HG02763 (cell line): Measurements from ENCODE around the gene PLD3.

Source experiments
- ATAC-seq: cut with Tn5 transposase; IDR thresholded peaks from one replicate; pipeline ENCODE4 v1.9.1; 2021; ENCODE audit warnings: mild to moderate bottlenecking, moderate library complexity; ENCODE audit not compliant: unreplicated experiment

PLD3 gene

DNA sequence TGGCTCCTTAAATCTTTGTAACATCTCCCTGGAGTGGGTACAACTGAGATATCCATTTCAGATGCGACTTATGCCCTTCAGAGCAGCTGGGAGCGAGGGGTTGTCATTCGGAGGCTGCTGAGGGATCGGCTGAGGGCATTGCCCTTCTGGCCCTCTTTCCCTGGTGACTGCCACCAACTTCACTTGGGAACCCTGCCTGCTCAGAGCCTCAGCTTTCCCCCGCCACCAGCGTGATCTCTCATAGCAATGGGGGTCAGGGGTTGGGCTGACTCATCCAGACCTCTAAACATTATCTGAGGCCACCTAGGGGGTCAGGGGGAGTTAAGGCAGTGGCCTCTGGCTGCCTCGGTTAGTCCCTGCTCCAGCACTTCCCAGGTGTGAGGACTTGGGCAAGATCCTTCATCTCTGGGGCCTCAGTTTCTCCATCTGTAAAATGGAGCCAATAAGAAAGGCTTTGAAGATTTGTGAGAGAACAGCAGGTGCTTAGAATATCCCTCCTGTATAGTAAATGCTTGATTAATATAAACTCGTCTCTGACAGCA, 63.5 kb downstream of the PLD3 start:
- ATAC-seq = no peak

DNA sequence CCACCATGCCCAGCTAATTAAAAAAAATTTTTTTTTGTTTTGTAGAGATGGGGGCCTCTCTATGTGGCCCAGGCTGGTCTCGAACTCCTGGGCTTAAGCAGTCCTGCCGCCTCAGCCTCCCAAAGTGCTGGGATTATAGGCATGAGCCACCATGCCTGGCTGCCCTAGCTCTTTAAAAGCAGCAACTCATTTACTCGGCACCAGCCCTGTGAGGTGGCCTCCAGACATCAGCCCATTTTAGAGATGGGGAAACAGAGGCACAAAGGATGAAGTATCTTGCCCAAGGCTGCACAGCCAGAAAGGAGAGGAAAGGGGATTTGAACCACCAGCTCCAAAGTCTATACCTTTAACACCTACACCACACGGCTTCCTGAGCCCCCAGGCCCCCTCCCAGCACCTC, 64.4 kb downstream of the PLD3 start:
- no peak for ATAC-seq

DNA sequence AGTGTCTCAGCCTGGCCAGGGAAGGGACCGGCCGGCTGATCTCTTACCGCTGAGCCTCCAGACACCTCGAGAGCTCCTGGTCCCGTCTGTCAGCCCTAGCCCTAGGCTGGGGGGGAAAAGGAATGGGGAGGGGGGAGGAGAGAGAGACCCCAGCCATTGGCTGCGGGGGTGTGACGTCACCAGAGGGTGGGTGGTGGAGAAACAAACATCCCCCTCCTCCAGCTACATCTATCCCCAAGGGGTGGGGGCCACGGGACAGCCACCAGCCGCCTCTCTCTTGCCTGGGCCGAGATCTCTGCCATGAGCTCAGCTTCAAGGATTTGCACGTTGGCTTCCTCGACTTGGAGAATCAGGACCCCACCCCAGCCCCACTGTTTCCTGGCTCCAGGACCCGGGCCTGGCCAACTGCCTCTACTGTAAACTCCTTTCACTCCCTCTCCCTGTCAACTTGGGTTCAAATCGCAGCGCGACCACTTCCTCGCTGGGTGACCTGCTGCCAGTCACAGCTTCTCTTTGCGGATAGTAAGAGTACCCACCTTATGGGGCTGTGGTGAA, 64.9 kb downstream of the PLD3 start, which contains the start of gene PRX:
Gene PRX, minus strand, starts transcription at position 88 of the 555 bp plus-strand sequence. CDS start 5,446 bp downstream, outside the sequence.
- no peak for ATAC-seq

DNA sequence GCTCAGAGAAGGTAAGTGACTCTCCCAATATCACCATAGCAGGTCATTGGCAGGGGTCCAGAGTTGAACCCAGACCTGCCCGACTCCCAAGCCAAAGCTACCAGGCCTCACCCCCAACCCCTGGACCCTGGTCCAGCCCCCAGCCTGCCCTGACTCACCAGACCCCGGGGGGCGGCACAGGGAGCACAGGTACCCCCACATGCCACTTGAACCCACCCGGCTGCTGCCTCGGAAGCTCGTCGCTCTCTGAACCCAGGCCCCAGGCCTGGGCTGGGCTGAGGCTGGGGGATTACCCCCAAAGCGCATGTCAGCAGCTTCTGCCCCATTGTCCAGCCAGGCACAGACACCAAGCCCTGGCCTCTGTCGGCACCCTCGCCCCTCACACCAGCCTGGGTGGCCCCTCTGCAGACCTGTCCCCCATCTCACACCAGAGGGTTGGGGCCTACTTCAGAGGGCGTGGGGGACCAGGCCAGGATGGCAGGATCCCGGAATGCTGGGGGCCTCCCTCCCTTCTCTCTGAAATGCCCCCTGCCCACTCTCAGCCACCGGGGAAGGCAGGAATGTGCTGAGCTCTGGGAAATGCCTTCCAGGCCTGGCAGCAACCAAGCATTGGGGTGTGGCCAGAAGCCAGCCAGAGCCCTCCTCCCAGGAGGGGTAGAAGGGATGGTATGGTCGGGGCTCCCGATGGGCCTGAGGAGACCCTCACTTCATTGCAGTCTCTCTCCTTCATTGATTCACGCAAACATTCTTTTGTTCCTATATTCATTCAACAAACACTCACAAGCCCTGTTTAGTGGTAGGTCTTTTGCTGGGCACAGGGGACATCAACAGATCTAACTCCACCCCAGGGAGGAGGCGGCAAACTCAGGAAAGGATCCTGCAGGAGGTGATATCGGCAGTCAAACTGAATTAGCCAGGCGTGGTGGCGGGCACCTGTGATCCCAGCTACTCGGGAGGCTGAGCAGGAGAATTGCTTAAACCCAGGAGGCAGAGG, 66.3 kb downstream of the PLD3 start:
- no peak for ATAC-seq

DNA sequence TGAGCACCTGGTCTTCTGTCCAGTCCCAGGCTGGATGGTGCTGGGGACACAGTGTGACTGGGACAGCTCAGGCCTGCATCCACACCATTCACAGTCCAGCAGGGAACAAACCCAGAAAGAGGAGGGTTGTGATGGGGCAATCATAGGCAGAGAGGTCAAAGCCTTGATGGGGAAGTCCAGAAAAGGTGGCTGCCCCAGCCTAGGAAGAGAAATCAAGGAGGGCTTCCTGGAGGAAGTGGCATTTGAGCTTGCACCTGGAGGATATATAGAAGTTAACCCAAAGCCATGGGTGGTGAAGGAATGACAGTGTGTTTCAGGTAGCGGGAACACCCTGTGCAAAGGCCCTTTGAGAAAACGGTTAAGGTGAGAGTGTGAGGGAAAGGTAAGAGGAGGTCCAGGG, 67.3 kb downstream of the PLD3 start:
- no peak for ATAC-seq

DNA sequence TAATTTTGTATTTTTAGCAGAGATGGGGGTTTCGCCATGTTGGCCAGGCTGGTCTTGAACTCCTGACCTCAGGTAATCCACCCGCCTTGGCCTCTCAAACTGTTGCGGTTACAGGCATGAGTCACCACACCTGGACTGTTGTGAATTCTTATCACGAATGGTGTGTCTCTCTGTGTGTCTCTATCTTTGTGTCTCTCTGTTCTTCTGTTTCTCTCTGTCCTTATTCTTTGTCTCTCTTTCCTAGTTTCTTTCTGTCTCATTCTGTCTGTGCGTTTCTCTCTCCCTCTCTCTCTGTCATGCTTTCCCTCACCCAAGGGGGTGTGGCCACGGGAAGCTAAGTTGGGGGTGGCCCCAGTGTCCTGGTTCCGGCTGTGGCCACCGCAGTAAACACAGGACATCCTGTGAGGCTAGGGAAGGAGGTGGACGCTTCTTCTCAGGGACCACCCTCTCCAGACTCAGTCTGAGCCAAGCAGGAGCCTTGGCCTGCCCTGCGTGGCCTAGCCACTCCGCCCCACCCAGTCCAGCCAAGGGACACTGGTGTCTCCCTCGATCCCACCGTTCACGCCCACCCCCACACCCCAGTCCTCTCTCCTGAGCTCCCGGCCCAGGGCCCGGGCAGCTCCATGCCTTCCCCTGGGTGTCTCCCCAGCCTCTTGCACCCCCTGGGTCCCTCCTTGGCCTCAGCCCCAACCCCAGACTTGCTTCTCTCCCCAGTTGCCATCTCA, 68.6 kb downstream of the PLD3 start:
- ATAC-seq = no peak

DNA sequence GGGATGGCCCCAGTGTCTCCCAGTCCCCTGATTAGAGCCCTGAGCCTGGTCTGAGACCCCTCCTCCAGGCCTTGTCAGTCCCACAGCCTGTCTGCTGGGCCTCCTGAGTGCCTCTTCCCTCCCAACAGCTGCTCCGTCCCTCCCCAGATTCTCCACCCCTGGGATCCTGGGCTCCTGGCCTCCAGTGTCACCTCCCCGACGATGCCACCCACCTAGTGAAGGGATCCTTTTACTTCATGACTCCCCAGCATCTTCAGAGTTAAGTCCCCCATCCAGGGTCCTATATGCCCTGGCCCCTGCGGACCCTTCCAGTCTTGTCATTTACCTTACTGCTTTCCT, 69.1 kb downstream of the PLD3 start:
- ATAC-seq = no peak

DNA sequence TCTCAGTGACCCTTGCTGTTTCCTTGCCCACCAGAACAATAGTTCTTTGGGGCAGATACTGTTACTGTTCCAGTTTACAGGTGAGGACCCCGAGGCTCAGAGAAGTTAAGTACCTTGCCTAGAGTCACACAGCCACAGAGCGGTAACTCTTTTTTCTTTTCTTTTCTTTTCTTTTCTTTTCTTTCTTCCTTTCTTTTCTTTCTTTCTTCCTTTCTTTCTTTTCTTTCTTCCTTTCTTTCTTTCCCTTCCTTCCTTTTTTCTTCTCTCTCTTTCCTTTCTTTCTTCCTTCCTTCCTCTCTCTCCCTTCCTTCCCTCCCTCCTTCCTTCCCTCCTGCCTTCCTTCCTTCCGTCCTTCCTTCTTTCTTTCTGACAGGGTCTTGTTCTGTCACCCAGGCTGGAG, 69.5 kb downstream of the PLD3 start:
- ATAC-seq = no peak

DNA sequence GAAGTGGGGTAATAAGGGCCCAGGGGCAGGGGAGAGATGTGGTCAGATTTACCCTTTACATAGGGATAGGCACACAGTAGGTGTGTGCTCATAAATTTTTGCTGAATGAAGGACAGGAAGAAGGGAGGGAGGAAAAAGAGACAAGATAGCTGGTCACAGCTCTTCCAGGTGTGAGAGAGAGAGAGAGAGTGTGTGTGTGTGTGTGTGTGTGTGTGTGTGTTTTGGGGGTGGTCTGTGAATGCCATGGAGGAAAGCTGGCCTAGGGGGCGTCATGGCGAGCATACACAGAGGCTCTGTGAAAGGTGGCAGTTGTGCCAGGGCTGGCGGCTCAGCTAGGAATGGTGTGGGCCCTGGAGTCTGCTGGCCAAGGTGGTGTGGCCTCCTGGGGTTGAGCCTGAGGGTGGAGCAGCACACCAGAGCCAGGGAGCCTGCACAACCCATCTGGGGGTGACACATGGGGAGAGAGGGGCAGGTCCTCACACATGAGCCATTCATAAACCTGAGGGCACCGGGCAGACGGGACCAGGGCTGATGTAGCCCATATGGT, 70.6 kb downstream of the PLD3 start:
- no peak for ATAC-seq

DNA sequence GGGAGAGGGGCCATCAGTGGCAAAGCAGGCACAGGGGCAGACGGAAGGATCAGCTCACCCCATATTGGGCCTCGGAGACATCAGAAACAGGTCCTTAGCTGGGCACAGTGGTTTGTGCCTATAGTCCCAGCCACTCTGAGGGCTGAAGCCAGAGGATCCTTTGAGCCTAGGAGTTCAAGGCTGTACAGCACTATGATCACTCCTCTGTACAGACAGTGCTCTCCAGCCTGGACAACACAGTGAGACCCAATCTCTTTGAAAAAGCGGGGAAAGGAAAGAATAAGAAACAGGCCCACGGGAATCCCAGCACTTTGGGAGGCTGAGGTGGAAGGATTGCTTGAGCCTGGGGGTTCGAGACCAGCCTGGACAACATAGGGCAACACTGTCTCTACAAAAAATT, 71.3 kb downstream of the PLD3 start:
- no peak for ATAC-seq

DNA sequence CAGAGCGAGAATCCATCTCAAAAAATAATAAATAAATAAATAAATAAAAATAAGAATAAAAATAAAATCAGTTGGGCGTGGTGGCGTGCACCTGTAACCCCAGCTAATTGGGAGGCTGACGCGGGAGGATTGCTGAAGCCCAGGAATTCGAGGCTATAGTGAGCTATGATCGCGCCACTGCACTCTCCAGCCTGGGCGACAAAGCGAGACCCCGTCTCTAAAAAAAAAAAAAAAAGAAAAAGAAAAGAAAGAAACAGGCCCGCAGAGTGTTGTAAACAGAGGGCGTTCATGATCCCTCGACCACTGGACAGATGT, 71.9 kb downstream of the PLD3 start:
- no peak for ATAC-seq

DNA sequence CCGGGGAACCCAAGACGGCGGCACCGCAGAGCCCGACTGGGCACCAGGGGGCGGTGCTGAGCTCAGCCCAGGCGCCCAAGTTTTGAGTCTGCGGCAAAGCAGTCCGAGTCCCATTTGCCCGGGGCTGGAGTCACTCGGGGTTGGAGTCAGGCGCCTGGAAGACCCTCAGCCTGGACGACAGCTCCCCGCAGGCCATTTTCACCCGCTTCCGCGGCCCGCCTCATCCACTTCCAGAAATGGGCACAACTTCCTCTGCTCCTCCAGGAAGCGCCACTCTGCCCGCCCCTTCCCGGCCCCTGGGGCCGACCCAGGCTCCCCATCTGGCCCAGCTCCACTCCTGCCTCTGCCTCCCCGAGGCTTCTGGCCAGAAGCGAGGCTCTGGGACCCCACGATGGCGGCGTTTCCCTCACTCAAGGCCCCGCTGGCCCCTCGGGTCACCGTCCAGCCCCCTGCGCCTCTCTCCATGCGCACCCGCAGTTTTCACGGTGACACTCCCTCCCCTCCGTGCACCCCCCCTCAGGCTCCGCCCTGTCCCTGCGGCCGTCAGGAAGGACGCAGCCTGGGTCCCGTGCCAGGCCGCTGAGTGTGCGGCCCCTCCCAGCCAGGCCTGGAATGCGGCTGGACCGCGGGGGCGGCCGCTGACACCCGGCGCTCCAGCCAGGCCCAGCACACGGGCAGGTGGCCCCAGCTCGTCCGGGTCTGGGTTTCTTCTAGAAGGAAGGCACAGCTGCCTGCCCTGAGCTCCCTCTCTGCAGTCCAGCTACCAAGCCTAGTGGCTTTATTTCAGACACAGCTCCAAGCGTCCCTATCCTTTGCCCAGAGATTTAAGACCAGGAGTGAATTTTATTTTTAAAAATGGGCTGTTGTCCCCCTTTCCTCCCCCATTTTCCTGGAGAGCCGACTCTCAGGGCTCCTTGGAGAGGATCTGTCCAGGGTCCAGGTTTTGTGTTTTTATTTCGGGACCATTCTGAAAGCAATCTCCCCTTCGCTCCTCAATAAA, 72.6 kb downstream of the PLD3 start:
- peak; percentile 34 for ATAC-seq

DNA sequence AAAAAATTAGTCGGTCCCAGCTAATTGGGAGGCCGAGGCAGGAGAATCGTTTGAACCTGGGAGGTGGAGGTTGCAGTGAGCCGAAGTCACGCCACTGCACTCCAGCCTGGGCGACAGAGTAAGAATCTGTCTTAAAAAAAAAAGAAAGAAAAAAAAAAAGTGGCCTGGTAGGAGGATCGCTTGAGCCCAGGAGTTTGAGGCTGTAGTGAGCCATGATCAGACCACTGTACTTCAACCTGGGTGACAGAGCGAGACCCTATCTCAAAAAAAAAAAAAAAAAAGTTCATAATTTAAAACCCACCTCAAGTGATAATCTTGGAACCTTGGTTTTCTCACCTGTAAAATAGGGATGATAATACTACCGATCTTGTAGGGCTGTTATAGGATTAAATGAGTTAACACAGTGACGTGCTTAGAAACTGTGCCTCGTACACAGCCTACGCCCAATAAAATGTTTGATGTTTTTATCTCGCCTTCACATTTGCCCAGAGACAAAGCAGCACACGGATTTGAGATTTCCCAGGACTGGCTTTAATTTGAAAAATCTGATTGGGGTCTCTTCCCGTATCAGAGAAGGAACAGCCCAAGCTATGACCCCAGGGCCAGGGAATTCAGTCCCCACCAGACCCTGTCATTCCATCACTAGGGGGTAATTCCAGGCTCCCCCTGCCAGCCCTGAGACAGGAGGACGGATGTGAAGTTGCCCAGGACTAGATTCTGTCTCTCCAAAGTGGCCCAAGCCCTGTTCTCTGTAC, 73.7 kb downstream of the PLD3 start:
- ATAC-seq = no peak

DNA sequence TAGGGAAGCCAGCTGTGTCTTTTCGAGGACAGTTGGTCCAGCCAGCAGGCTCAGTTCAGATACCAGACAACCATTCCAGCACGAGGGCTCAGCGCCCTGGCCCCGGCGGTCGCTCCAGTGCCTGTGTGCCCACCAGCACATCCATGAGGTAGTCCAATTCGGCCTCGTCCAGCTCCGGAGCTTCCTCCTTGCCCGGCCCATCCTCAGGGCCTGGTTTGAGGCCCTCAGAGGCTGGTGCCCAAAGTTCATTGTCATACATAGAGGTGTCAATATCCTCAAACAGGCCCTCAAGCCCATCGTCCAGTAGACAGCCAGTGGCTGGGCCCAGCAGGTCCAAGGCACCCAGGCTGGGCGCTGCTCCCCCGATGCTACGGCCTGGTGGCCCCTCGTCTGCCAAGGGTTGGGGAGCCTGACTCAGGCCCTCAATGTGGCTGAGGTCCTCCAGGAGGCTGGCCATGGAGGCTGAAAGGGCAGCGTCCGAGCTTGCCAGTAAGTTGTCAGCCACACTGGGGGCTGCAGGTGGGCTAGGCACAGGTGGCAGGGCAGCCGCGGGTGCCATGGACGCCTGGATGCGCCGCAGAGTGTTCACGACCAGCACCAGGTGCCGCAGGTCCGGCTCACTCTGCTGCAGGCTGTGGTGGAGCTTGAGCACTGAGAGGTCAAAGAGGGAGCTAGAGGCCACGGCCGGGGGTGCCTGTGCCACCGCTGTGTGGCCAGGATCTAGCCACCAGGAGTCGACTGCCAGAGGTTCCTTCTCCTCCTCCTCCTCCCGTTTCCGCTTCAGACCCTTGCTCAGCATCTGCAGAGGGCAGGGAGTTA, 74.5 kb downstream of the PLD3 start:
- no peak for ATAC-seq

DNA sequence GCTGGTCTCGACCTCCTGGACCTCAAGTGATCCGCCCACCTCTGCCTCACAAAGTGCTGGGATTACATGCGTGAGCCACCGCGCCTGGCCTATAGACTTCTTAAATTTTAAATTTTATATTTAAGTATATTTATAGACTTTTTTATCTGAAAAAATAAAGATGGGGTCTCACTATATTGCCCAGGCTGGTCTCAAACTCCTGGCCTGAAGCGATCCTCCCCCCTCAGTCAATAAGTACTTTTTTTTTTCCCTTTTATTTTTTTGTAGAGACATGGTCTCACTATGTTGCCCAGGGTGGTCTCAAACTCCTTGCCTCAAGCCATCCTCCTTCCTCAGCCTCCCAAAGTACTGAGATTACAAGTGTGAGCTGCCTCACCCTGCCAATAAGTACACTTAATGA, 75.4 kb downstream of the PLD3 start:
- no peak for ATAC-seq

DNA sequence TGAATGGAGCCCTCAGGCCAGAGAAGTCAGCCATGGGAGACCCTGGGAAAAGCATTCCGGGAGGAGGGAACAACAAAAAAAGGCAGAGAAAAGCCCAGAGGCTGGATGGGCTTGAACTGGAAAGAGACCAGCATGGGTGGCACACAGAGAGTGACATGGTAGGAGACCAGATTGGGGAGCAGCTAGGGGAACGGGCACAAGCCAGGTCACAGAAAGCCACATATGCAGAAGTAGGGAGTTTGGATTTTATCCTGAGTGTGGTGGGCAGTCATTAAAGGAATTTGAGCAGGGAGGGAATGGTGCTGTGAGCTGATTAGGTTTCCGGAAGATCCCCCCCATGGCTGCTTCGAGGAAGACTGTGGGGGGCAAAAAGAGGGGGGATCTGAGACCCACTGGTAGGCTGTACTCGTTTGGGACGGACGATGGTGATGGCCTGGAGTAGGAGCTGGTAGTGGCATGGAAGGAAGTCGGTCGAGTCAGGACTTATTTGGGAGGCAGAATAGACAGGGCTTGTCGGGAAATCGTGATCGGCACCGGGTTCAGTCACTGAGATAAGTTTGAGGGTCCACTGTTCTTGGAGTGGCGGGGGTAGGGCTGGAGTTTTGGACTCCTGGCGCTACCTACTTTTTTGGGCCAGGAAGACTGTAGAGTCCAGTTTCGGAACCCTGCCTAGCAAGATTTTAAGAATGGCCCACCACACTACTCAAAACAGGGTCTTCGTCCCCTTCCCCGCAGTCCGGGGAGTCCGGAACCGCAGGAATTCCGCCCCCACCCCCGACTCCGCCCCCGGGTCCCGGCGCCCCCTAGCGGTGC, 76.3 kb downstream of the PLD3 start:
- no peak for ATAC-seq

DNA sequence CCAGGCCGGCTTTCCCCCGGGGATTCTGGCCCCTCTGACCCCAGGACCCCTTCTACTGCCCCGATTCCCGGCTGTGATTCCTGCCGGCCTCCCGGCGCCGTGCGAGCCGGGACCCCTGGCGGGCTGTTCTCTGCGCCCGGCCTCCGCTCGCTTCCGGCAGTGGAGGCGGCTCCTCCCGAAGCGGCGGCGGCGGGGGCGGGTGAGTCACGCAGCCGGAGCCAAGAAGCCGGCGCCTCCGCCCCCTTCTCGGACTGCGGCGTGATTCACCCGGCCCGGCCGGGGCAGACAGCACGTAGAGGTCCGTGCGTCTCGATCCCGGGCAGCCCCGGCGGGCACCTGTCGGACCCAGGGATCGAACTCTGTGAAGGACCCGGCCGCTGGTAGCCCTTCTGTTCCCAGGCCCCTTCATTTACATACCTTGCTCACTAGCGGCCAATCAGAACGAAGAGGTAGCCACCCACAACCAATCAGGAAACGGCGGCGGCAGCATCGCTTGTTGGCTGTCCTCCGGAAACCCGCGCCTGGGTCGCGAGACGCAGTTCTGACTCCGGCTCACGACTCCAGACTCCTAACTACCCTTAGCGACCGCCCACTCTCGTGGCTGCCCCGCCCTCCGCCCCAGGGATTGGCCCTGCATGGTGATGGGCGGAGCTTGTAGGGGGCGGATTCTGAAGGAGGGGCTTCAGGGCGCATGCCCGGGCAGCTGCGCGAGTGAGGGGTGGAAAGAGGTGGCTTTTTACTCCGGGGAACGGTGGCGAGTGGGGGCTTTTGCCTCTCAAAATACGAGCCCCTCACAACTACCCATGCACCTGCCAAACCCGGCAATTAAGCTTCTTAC, 77.2 kb downstream of the PLD3 start, which contains the start of gene SERTAD1:
Gene SERTAD1, minus strand, starts transcription at position 543 of the 838 bp plus-strand sequence. CDS start 2,446 bp downstream, outside the sequence.
- ATAC-seq = peak; percentile 86
